Upper lobe of right lung (tissue), 1 donor: ENCODE data around the gene EXOSC9. TPM values are rescaled to one million over a fixed set of nuclear protein-coding genes. Genes with fewer than 3 reads are reported as not detected.

ENCODE experiments used
- ATAC-seq: fragments of 200-7000 bp; cut with Tn5 transposase; one replicate; pipeline ENCODE4 v1.9.1; 2020; ENCODE audit warnings: mild to moderate bottlenecking, moderate library complexity
- DNase-seq: peaks from one replicate; pipeline ENCODE4 v3.0.0-alpha.2; 2020
- H3K27ac ChIP-seq: fragments of 200-600 bp; one replicate; pipeline ENCODE4 v1.8.0; 2022
- H3K27me3 ChIP-seq: fragments of 200-600 bp; one replicate; pipeline ENCODE4 v1.8.0; 2022; ENCODE audit warnings: mild to moderate bottlenecking
- H3K36me3 ChIP-seq: fragments of 200-600 bp; one replicate; pipeline ENCODE4 v1.8.0; 2022
- H3K4me1 ChIP-seq: fragments of 200-600 bp; one replicate; pipeline ENCODE4 v1.8.0; 2022
- H3K4me3 ChIP-seq: fragments of 200-600 bp; one replicate; pipeline ENCODE4 v1.8.0; 2022; ENCODE audit warnings: mild to moderate bottlenecking
- H3K9me3 ChIP-seq: fragments of 200-600 bp; one replicate; pipeline ENCODE4 v1.8.0; 2022
- CTCF ChIP-seq: fragments of 200-600 bp; IDR thresholded peaks from one replicate; pipeline ENCODE4 v1.8.0; 2022; ENCODE audit warnings: antibody characterized with exemption
- intact Hi-C: fragments of 100-400 bp; cut with DNase I; formaldehyde crosslinking; loops from one replicate; pipeline ENCODE4 v1.11.0; 2022
- total RNA-seq: library from RNA; stranded (reverse); fragmentation: NEBNext Ultra II Directional; extraction: Animal tissue kit (Norgen Biotek cat#: 25700); gene quantifications from one replicate; pipeline ENCODE4 v1.2.1, GENCODE V29; 2021
- donor health status: DM: no; HTN: yes; CAD: no; lungs with severe emphysema.

Gene EXOSC9
- total RNA-seq, 1 donor from 2014 or later = 15.8 TPM

- no peak overlapping the region for H3K4me3 ChIP-seq
- H3K36me3 ChIP-seq = no peaks in the 10 kb centered on the region
- peak; percentile 83 for ATAC-seq
- H3K4me1 ChIP-seq = peaks cover 4% of the 10 kb centered on the region
- no peaks in the 10 kb centered on the region for H3K9me3 ChIP-seq
- no peak overlapping the region for H3K27ac ChIP-seq
- TF ChIP-seq CTCF = no peak
- DNase-seq = no peak
- no peaks in the 10 kb centered on the region for H3K27me3 ChIP-seq
- intact Hi-C loops = no loop called here
Observed at GRCh38 chr4:121794505-121795188, 6.5 kb upstream of the EXOSC9 start.

GRCh38 chr4:121796283-121796682, 4.8 kb upstream of the EXOSC9 start:
- Histone ChIP-seq H3K4me1 (peaks cover 7% of the 10 kb centered on the region), H3K9me3 (no peaks in the 10 kb centered on the region), H3K36me3 (no peaks in the 10 kb centered on the region), H3K27me3 (no peaks in the 10 kb centered on the region), H3K27ac (no peak overlapping the region), H3K4me3 (no peak overlapping the region)
- no peak for ATAC-seq
- DNase-seq = no peak
- intact Hi-C loops = no loop called here
- no peak for TF ChIP-seq CTCF

DNA sequence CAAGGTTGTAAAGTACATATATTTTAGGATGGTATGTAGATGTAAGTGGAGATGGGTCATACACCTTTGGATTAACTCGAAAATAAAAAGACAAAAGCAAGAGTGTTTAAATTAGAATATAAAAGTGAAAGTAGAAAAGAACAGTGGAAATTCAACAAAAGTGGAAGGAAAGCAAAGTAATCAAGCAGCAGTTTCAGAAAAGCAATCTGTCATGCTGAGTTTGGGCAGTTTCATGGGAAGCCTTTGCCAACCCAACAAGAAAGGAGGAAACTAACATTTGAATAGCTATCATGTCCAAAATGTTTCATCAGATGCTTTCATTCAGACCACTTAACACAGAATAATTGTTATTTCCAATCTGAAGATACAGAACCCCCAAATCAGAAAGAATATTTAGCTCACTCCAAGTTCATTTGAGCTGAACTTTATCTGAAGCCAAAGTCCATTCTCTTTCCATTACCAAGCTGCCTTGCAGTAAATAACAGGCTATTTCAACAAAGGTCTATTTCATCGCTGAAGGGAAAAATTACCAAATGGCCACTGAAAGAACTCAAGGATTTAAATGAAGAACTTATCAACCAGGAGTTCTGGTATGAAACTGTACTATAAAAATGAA, 1.8 kb upstream of the EXOSC9 start:
- H3K36me3 ChIP-seq = peaks cover 16% of the 10 kb centered on the region
- H3K4me1 ChIP-seq = peaks cover 13% of the 10 kb centered on the region
- ATAC-seq (no peak), DNase-seq (no peak)
- H3K4me3 ChIP-seq = no peak overlapping the region
- no peaks in the 10 kb centered on the region for H3K9me3 ChIP-seq
- TF ChIP-seq CTCF = no peak
- intact Hi-C loops = no loop called here
- H3K27ac ChIP-seq = no peak overlapping the region
- H3K27me3 ChIP-seq = no peaks in the 10 kb centered on the region

- Histone ChIP-seq H3K4me3 (no peak overlapping the region), H3K36me3 (peaks cover 23% of the 10 kb centered on the region), H3K9me3 (no peaks in the 10 kb centered on the region), H3K4me1 (peaks cover 13% of the 10 kb centered on the region), H3K27me3 (no peaks in the 10 kb centered on the region), H3K27ac (peak overlapping the region; percentile 92)
- TF ChIP-seq CTCF = no peak
- intact Hi-C loops = no loop called here
- peak; percentile 37 for ATAC-seq
- DNase-seq = no peak
Observed at GRCh38 chr4:121799867-121800501, 1.1 kb upstream of the EXOSC9 start.

DNA sequence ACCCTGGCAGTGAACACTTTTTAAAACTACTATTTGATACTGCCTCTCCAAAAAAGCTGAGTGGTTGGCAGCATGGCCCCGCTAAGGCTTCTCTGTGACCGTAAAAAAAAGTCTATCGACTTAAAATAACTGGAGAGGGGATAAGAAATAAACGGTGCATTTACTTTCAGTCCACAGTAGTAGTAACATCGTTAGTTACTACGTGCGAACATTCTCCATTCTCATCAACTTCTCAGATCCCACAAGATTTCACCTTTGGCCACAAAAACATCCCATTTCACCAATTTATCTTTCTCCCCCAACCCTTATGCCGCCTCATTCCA, 524 bp upstream of the EXOSC9 start:
- Histone ChIP-seq H3K27me3 (no peaks in the 10 kb centered on the region), H3K9me3 (no peaks in the 10 kb centered on the region), H3K27ac (peak overlapping the region; percentile 92), H3K4me3 (peak overlapping the region; percentile 88), H3K4me1 (peaks cover 12% of the 10 kb centered on the region), H3K36me3 (peaks cover 29% of the 10 kb centered on the region)
- ATAC-seq = peak; percentile 8
- intact Hi-C loops = no loop called here
- no peak for DNase-seq
- TF ChIP-seq CTCF = no peak
